ENCODE data around the gene SLC22A6.

SLC22A6 gene

DNA sequence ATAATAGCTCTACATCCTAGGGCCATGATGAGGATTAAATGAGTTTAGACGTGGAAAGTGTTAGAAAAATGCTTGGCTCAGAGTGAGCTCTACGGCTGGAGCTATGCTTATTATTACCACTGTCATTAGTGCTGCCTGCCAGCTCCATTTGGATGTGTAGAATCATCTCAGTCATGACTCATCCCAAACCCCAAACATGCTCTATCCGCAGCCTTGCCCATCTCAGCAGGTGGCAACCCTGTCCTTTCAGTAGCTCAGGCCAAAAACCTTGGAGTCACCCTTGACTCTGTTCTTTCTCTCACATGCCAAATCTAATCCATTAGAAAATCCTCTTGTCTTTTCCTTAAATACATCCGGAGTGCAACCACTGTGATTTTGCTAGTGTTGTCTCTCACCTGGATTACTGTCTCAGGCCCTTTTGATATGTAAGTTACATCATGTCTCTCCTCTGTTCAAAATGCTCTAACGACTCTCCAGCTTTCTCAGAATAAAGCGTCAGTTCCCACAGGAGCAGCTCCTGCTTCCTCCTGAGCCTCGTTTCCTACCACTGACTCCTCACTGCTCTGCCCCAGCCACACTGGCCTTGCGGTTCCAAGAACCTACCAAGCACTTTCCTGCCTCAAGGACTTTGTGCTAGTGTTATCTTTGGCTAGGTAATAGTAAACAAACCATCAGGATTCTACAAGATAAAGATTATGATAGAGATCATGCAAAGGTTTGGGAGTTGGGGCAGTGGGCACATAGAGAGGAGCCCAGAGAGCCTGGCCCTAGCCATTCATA is 53.1 kb downstream of the SLC22A6 start:
- H3K27ac ChIP-seq (ENCODE audit: low read length): no peak overlapping the region
- peaks cover 5% of the 10 kb centered on the region for H3K4me1 ChIP-seq (ENCODE audit: control insufficient read depth, insufficient read depth, low read length)
- H3K4me3 ChIP-seq (ENCODE audit: low read length): no peak overlapping the region
- DNase-seq (ENCODE audit: low read depth, low spot score): no peak
- H3K36me3 ChIP-seq (ENCODE audit: control insufficient read depth, insufficient read depth, low read length): no peaks in the 10 kb centered on the region
- no CpG with 5 or more reads among the region's 8 CpGs for WGBS (ENCODE audit: insufficient coverage, insufficient read length)
- no peaks in the 10 kb centered on the region for H3K9me3 ChIP-seq (ENCODE audit: control insufficient read depth, insufficient read depth, low read length)
- peaks cover 8% of the 10 kb centered on the region for H3K27me3 ChIP-seq (ENCODE audit: control insufficient read depth, insufficient read depth, low read length)

DNA sequence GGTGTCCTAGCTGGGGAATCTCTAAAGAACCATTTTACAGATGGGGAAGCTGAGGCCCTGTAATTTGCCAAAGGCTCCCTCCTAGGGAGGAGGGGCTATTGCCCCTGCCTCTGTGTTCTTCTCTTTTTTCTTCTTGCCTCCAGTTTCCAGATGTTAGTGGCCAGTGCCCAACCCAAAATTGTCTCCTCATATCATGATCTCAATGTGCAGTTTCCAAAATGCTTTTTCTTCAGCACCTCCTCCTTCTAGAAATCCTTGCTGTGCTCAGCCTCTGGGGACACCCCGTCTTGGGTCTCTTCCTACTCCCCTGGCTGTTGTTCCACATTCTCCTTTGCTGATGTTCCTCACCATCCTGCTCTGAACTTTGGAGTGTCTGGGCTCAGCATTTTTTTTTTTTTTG is 54.1 kb downstream of the SLC22A6 start:
- no CpG with 5 or more reads among the region's 1 CpG for WGBS (ENCODE audit: insufficient coverage, insufficient read length)
- DNase-seq (ENCODE audit: low read depth, low spot score): no peak
- peaks cover 18% of the 10 kb centered on the region for H3K27me3 ChIP-seq (ENCODE audit: control insufficient read depth, insufficient read depth, low read length)
- H3K4me3 ChIP-seq (ENCODE audit: low read length): no peak overlapping the region
- H3K4me1 ChIP-seq (ENCODE audit: control insufficient read depth, insufficient read depth, low read length): peaks cover 5% of the 10 kb centered on the region
- H3K9me3 ChIP-seq (ENCODE audit: control insufficient read depth, insufficient read depth, low read length): no peaks in the 10 kb centered on the region
- no peaks in the 10 kb centered on the region for H3K36me3 ChIP-seq (ENCODE audit: control insufficient read depth, insufficient read depth, low read length)
- no peak overlapping the region for H3K27ac ChIP-seq (ENCODE audit: low read length)

DNA sequence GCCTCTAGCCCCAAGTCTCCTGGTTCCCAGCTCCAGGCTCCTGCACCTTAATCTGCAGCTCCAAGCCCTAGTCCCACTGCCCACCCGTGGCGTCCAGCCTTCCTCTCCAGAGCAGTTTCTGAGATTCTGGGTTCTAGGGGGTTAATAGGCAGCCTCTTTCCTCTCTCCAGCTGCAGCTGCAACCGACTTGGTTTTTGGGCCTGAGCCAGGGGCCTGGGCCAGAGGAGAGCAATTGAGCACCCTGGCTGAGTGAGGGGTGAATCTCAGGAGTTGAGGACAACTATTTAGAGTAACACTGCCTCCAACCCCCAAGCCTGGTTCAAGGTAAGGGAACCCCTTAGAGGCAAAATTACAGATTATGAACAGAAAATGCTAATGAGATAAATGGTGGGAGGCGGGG is 54.6 kb downstream of the SLC22A6 start:
- Histone ChIP-seq H3K4me1 (ENCODE audit: control insufficient read depth, insufficient read depth, low read length) (peaks cover 5% of the 10 kb centered on the region), H3K9me3 (ENCODE audit: control insufficient read depth, insufficient read depth, low read length) (no peaks in the 10 kb centered on the region), H3K27me3 (ENCODE audit: control insufficient read depth, insufficient read depth, low read length) (peaks cover 21% of the 10 kb centered on the region), H3K4me3 (ENCODE audit: low read length) (no peak overlapping the region), H3K27ac (ENCODE audit: low read length) (no peak overlapping the region), H3K36me3 (ENCODE audit: control insufficient read depth, insufficient read depth, low read length) (no peaks in the 10 kb centered on the region)
- no peak for DNase-seq (ENCODE audit: low read depth, low spot score)
- WGBS (ENCODE audit: insufficient coverage, insufficient read length): no CpG with 5 or more reads among the region's 4 CpGs

DNA sequence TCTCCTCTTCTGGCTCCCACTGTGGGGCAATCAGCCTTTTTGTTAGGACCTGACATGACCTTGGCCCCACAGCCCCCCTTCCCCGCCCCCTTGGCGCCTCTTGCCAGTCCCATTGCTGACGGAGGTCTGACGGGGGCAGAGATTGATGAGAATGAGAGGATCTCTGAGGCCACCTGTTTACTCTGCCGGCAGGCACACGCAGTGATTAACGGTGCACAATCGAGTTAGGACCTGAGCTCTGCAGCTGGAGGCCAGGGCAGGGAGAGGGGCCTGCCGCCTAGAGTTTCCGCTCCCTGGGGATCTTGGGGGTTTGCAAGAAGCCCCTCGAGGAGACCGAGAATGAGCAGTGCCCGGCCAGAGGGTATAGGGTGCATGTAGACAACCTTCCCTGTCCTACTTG is 56.8 kb downstream of the SLC22A6 start:
- H3K27me3 ChIP-seq (ENCODE audit: control insufficient read depth, insufficient read depth, low read length): peaks cover 26% of the 10 kb centered on the region

DNA sequence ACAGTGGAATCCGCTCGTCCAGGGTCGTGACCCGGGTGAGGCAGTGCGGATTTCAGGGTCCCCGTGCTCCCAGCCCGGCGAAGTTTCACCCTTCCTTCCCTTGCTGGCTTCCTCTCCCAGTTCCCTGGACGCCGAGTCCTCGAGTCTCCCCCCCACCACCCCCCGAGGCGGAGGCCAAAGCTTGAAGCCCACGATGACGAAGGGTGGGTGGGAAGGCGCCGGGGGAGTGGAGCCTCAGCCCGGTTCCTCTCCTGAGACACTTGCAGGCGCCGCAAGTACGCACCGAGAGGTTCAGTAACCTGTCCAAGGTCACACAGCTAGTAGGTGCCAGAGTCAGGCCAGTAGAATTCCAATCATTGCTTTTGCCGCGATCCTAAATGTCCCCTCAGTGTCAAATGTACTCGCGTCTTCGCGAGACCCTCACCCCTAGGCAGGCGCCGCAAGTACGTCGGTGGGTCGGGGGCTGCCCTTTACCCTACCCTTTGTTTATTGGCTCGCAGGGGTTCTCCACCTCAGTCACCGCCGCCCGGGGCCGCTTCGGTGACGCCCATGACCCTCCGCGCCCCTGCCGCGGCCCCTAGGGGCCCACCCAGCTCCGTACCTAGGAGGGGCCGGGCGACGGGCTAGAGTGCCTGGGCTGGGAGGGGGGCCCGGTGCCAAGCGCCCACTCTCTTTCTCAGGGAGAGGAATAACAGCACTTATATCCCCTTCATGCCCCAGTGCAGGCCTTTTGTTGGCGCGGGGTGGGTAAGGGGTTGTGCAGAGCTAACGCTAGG is 57.9 kb downstream of the SLC22A6 start:
- peak overlapping the region; percentile 42; the same call in 1 of the 2 replicates for H3K4me3 ChIP-seq (ENCODE audit: low read length)
- no peak overlapping the region for H3K27ac ChIP-seq (ENCODE audit: low read length)
- no CpG with 5 or more reads among the region's 53 CpGs for WGBS (ENCODE audit: insufficient coverage, insufficient read length)
- no peak for DNase-seq (ENCODE audit: low read depth, low spot score)
- H3K27me3 ChIP-seq (ENCODE audit: control insufficient read depth, insufficient read depth, low read length): peaks cover 26% of the 10 kb centered on the region
- 0 out of 2 replicates have a peak, but pooled peaks cover 3% of the 10 kb centered on the region for H3K4me1 ChIP-seq (ENCODE audit: control insufficient read depth, insufficient read depth, low read length)
- no peaks in the 10 kb centered on the region for H3K36me3 ChIP-seq (ENCODE audit: control insufficient read depth, insufficient read depth, low read length)
- H3K9me3 ChIP-seq (ENCODE audit: control insufficient read depth, insufficient read depth, low read length): no peaks in the 10 kb centered on the region

More for the DNA sequence above, 56.8 kb downstream of the SLC22A6 start:
- DNase-seq (ENCODE audit: low read depth, low spot score): no peak
- H3K36me3 ChIP-seq (ENCODE audit: control insufficient read depth, insufficient read depth, low read length): no peaks in the 10 kb centered on the region
- H3K27ac ChIP-seq (ENCODE audit: low read length): no peak overlapping the region
- H3K9me3 ChIP-seq (ENCODE audit: control insufficient read depth, insufficient read depth, low read length): no peaks in the 10 kb centered on the region
- 0 out of 2 replicates have a peak, but pooled peaks cover 3% of the 10 kb centered on the region for H3K4me1 ChIP-seq (ENCODE audit: control insufficient read depth, insufficient read depth, low read length)
- WGBS (ENCODE audit: insufficient coverage, insufficient read length): no CpG with 5 or more reads among the region's 13 CpGs
- H3K4me3 ChIP-seq (ENCODE audit: low read length): no peak overlapping the region

Measured in iPS DF 6.9 (cell line).